HL-60 (cell line): ENCODE measurements around the gene C3.

ENCODE experiments used
- DNase-seq, 2 experiments: peaks; one replicate each; pipeline ENCODE4 v3.0.0-alpha.2; 2010 to 2020; ENCODE audit warnings: low read depth in 1 of 2, low spot score in 1 of 2
- H3K27ac ChIP-seq: fragments of 250-450 bp; sonication (Bioruptor Pico); replicated peaks from 2 replicates; pipeline ENCODE4 v1.5.1; 2020; ENCODE audit warnings: mild to moderate bottlenecking, moderate library complexity
- H3K27me3 ChIP-seq: fragments of 250-450 bp; sonication (Bioruptor Pico); 2 replicates; pipeline ENCODE4 v1.5.1; 2021; ENCODE audit warnings: mild to moderate bottlenecking, moderate library complexity; ENCODE audit not compliant: insufficient read depth, poor library complexity, severe bottlenecking
- H3K4me3 ChIP-seq: replicated peaks from 2 replicates; pipeline ENCODE4 v1.5.1; 2011; ENCODE audit warnings: mild to moderate bottlenecking, control low read depth, low read length; ENCODE audit not compliant: insufficient read depth
- CTCF ChIP-seq: IDR thresholded peaks from one replicate; pipeline ENCODE4 v1.5.1; 2011; ENCODE audit warnings: low read length, control low read depth, inconsistent platforms; ENCODE audit not compliant: insufficient read depth
- GABPA ChIP-seq: IDR thresholded peaks from 2 replicates; pipeline ENCODE4 v1.6.1; 2012; ENCODE audit warnings: low read depth
- POLR2AphosphoS5 ChIP-seq: IDR thresholded peaks from 2 replicates; pipeline ENCODE4 v1.6.1; 2012; ENCODE audit warnings: low read depth
- REST ChIP-seq: IDR thresholded peaks from 2 replicates; pipeline ENCODE4 v1.6.1; 2012; ENCODE audit warnings: low read depth; ENCODE audit not compliant: insufficient replicate concordance
- SPI1 ChIP-seq: IDR thresholded peaks from 2 replicates; pipeline ENCODE4 v1.6.1; 2012; ENCODE audit warnings: low read depth, mild to moderate bottlenecking, borderline replicate concordance

The C3 gene

GRCh38 chr19:6719540-6719861 is 949 bp downstream of the C3 start:
- Histone ChIP-seq H3K27me3 (no peaks in the 10 kb centered on the region), H3K4me3 (no peak overlapping the region), H3K27ac (no peak overlapping the region)
- DNase-seq: no peak
- no peak for TF ChIP-seq POLR2AphosphoS5
- TF ChIP-seq GABPA: no peak
- no peak for TF ChIP-seq CTCF
- TF ChIP-seq REST: no peak
- no peak for TF ChIP-seq SPI1

GRCh38 chr19:6718741-6719539 is 1.5 kb downstream of the C3 start:
- no peaks in the 10 kb centered on the region for H3K27me3 ChIP-seq
- no peak for DNase-seq
- H3K27ac ChIP-seq: no peak overlapping the region
- TF ChIP-seq REST (no peak), POLR2AphosphoS5 (no peak), SPI1 (no peak), CTCF (no peak), GABPA (no peak)
- no peak overlapping the region for H3K4me3 ChIP-seq

- TF ChIP-seq POLR2AphosphoS5 (no peak), SPI1 (no peak), REST (no peak), GABPA (no peak), CTCF (no peak)
- no peak for DNase-seq
- no peak overlapping the region for H3K4me3 ChIP-seq
- H3K27ac ChIP-seq: no peak overlapping the region
- H3K27me3 ChIP-seq: no peaks in the 10 kb centered on the region
Observed at GRCh38 chr19:6718111-6718740, 2.2 kb downstream of the C3 start.
